ENCODE measurements around the gene SPECC1. TPM values are rescaled to one million over a fixed set of nuclear protein-coding genes. Genes with fewer than 3 reads are reported as not detected.
"Not testable (repeated sequence)": the region's sequence is repeated elsewhere in the genome, so short reads cannot be mapped to it uniquely, and the experiment has no call there.

SPECC1 gene
- total and polyA plus RNA-seq, 2 donors = 7.6 to 9.3 TPM

DNA sequence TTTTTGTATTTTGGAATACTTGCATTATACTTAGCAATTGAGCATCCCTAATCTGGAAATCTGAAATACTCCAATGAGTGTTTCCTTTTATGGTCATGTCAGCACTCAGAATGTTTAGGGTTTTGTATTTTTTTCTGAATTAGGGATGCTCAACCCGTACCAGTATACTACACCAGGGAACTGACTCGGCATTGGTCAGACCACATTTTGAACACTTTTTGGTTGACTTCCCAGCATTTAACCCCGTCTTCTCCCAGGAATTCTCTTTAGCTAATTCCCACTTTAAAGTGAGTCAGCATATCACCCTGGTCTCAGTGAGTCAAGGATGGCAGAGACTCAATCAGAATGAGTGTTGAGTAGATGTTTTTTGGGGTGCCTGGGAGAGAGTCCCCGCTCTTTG lies 177.9 kb downstream of the SPECC1 start:
- WGBS = 93% methylated on average over 4 of the region's 4 CpGs
- no peaks in the 10 kb centered on the region for H3K27me3 ChIP-seq (ENCODE audit: control insufficient read depth in 2 of 2, insufficient read depth in 1 of 2, low read length in 1 of 2)
- DNase-seq (ENCODE audit: low read depth in 6 of 9, low spot score in 9 of 9) = no peak

GRCh38 chr17:20189302-20189701 lies 180.1 kb downstream of the SPECC1 start:
- Histone ChIP-seq H3K36me3 (ENCODE audit: control insufficient read depth in 2 of 2, insufficient read depth in 2 of 2, low read length in 1 of 2) (no peaks in the 10 kb centered on the region), H3K9me3 (ENCODE audit: control insufficient read depth in 2 of 2, insufficient read depth in 1 of 2, low read length in 1 of 2) (no peaks in the 10 kb centered on the region), H3K27me3 (ENCODE audit: control insufficient read depth in 2 of 2, insufficient read depth in 1 of 2, low read length in 1 of 2) (no peaks in the 10 kb centered on the region), H3K4me1 (ENCODE audit: control insufficient read depth in 2 of 2, insufficient read depth in 2 of 2, low read length in 2 of 2) (no peaks in the 10 kb centered on the region), H3K4me3 (ENCODE audit: low read length in 2 of 2) (no peak overlapping the region), H3K27ac (ENCODE audit: low read depth in 1 of 2, low read length in 1 of 2) (no peak overlapping the region)
- no peak for DNase-seq (ENCODE audit: low read depth in 6 of 9, low spot score in 9 of 9)
- 97% methylated on average over 5 of the region's 5 CpGs for WGBS

More for the DNA sequence above, 177.9 kb downstream of the SPECC1 start:
- H3K9me3 ChIP-seq (ENCODE audit: control insufficient read depth in 2 of 2, insufficient read depth in 1 of 2, low read length in 1 of 2) = no peaks in the 10 kb centered on the region
- H3K36me3 ChIP-seq (ENCODE audit: control insufficient read depth in 2 of 2, insufficient read depth in 2 of 2, low read length in 1 of 2) = no peaks in the 10 kb centered on the region
- H3K4me1 ChIP-seq (ENCODE audit: control insufficient read depth in 2 of 2, insufficient read depth in 2 of 2, low read length in 2 of 2) = no peaks in the 10 kb centered on the region
- H3K27ac ChIP-seq (ENCODE audit: low read depth in 1 of 2, low read length in 1 of 2) = no peak overlapping the region
- no peak overlapping the region for H3K4me3 ChIP-seq (ENCODE audit: low read length in 2 of 2)

GRCh38 chr17:20189979-20190378 lies 180.8 kb downstream of the SPECC1 start:
- Histone ChIP-seq H3K4me3 (ENCODE audit: low read length in 2 of 2) (no peak overlapping the region), H3K4me1 (ENCODE audit: control insufficient read depth in 2 of 2, insufficient read depth in 2 of 2, low read length in 2 of 2) (no peaks in the 10 kb centered on the region), H3K9me3 (ENCODE audit: control insufficient read depth in 2 of 2, insufficient read depth in 1 of 2, low read length in 1 of 2) (no peaks in the 10 kb centered on the region), H3K36me3 (ENCODE audit: control insufficient read depth in 2 of 2, insufficient read depth in 2 of 2, low read length in 1 of 2) (no peaks in the 10 kb centered on the region), H3K27ac (ENCODE audit: low read depth in 1 of 2, low read length in 1 of 2) (no peak overlapping the region), H3K27me3 (ENCODE audit: control insufficient read depth in 2 of 2, insufficient read depth in 1 of 2, low read length in 1 of 2) (no peaks in the 10 kb centered on the region)
- 92% methylated on average over 2 of the region's 2 CpGs for WGBS
- no peak for DNase-seq (ENCODE audit: low read depth in 6 of 9, low spot score in 9 of 9)

DNA sequence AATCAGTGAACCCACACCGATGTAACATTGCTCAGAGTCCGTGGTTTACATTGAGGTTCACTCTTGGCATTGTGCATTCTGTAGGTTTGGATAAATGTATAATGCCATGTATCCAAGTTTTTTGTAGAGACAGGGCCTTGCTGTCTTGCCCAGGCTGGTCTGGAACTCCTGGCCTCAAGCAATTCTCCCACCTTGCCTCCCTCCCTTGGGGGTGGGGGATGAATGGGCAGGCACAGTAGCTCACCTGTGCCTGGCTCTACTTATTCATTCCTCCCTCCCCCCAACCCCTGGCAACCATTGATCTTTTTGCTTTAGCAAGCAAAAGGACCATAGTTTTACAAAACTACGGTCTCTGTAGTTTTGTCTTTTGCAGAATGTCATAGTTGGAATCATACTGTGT lies 181.4 kb downstream of the SPECC1 start:
- Histone ChIP-seq H3K27ac (ENCODE audit: low read depth in 1 of 2, low read length in 1 of 2) (no peak overlapping the region), H3K27me3 (ENCODE audit: control insufficient read depth in 2 of 2, insufficient read depth in 1 of 2, low read length in 1 of 2) (no peaks in the 10 kb centered on the region), H3K9me3 (ENCODE audit: control insufficient read depth in 2 of 2, insufficient read depth in 1 of 2, low read length in 1 of 2) (no peaks in the 10 kb centered on the region), H3K4me1 (ENCODE audit: control insufficient read depth in 2 of 2, insufficient read depth in 2 of 2, low read length in 2 of 2) (no peaks in the 10 kb centered on the region), H3K4me3 (ENCODE audit: low read length in 2 of 2) (no peak overlapping the region), H3K36me3 (ENCODE audit: control insufficient read depth in 2 of 2, insufficient read depth in 2 of 2, low read length in 1 of 2) (no peaks in the 10 kb centered on the region)
- WGBS = 100% methylated on average over 3 of the region's 3 CpGs
- no peak for DNase-seq (ENCODE audit: low read depth in 6 of 9, low spot score in 9 of 9)

GRCh38 chr17:20191056-20191455 lies 181.9 kb downstream of the SPECC1 start:
- 95% methylated on average over 3 of the region's 3 CpGs for WGBS
- Histone ChIP-seq H3K27me3 (ENCODE audit: control insufficient read depth in 2 of 2, insufficient read depth in 1 of 2, low read length in 1 of 2) (no peaks in the 10 kb centered on the region), H3K27ac (ENCODE audit: low read depth in 1 of 2, low read length in 1 of 2) (no peak overlapping the region), H3K4me1 (ENCODE audit: control insufficient read depth in 2 of 2, insufficient read depth in 2 of 2, low read length in 2 of 2) (no peaks in the 10 kb centered on the region), H3K9me3 (ENCODE audit: control insufficient read depth in 2 of 2, insufficient read depth in 1 of 2, low read length in 1 of 2) (no peaks in the 10 kb centered on the region), H3K36me3 (ENCODE audit: control insufficient read depth in 2 of 2, insufficient read depth in 2 of 2, low read length in 1 of 2) (no peaks in the 10 kb centered on the region), H3K4me3 (ENCODE audit: low read length in 2 of 2) (no peak overlapping the region)
- no peak for DNase-seq (ENCODE audit: low read depth in 6 of 9, low spot score in 9 of 9)

- not testable (repeated sequence) for H3K4me1 ChIP-seq (ENCODE audit: control insufficient read depth in 2 of 2, insufficient read depth in 2 of 2, low read length in 2 of 2); H3K27me3 ChIP-seq (ENCODE audit: control insufficient read depth in 2 of 2, insufficient read depth in 1 of 2, low read length in 1 of 2); H3K36me3 ChIP-seq (ENCODE audit: control insufficient read depth in 2 of 2, insufficient read depth in 2 of 2, low read length in 1 of 2); H3K27ac ChIP-seq (ENCODE audit: low read depth in 1 of 2, low read length in 1 of 2); H3K4me3 ChIP-seq (ENCODE audit: low read length in 2 of 2); DNase-seq (ENCODE audit: low read depth in 6 of 9, low spot score in 9 of 9); H3K9me3 ChIP-seq (ENCODE audit: control insufficient read depth in 2 of 2, insufficient read depth in 1 of 2, low read length in 1 of 2)
- 100% methylated on average over 3 of the region's 3 CpGs for WGBS
Measured at GRCh38 chr17:20196286-20196685, 187.1 kb downstream of the SPECC1 start.

GRCh38 chr17:20197272-20197926 lies 188.2 kb downstream of the SPECC1 start:
- H3K36me3 ChIP-seq (ENCODE audit: control insufficient read depth in 2 of 2, insufficient read depth in 2 of 2, low read length in 1 of 2) = no peaks in the 10 kb centered on the region
- no peaks in the 10 kb centered on the region for H3K4me1 ChIP-seq (ENCODE audit: control insufficient read depth in 2 of 2, insufficient read depth in 2 of 2, low read length in 2 of 2)
- WGBS = 96% methylated on average over 5 of the region's 5 CpGs
- no peak overlapping the region for H3K27ac ChIP-seq (ENCODE audit: low read depth in 1 of 2, low read length in 1 of 2)
- H3K27me3 ChIP-seq (ENCODE audit: control insufficient read depth in 2 of 2, insufficient read depth in 1 of 2, low read length in 1 of 2) = no peaks in the 10 kb centered on the region
- H3K4me3 ChIP-seq (ENCODE audit: low read length in 2 of 2) = no peak overlapping the region
- no peaks in the 10 kb centered on the region for H3K9me3 ChIP-seq (ENCODE audit: control insufficient read depth in 2 of 2, insufficient read depth in 1 of 2, low read length in 1 of 2)
- DNase-seq (ENCODE audit: low read depth in 6 of 9, low spot score in 9 of 9) = no peak

DNA sequence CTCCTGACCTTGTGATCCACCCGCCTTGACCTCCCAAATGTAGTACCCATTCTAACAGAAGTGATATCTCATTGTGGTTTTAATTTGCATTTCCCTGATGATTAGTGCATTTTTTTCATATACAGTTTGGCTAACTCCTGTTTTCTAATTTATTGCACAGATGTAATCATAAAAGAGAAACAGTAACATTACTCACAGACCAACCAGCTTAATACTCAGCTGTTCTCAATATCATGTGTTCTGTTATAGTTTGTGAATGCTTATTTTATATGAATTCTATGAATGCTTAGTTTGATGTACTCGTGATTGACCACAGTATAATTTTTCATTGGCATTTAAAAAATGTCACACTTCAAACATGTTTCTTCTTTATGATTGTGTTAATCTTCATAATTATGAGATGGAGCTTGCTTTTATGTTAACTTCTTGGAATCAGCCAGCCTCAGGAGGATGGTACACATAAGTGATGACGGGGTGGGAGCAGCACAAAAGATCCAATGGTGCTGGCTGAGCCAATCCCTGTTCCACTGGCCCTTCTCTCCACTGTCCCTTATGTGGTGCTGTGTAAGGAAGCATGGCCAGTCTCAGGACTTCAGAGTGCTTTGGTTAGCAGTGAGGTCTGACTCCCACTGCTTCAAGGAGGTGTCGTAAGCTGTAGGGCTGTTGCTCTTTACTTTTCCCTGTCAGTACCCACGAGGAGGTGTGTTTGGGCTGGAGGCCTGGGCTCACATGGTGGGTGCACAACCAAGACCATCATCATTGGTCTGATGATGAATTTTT lies 191.0 kb downstream of the SPECC1 start:
- Histone ChIP-seq H3K4me1 (ENCODE audit: control insufficient read depth in 2 of 2, insufficient read depth in 2 of 2, low read length in 2 of 2) (no peaks in the 10 kb centered on the region), H3K36me3 (ENCODE audit: control insufficient read depth in 2 of 2, insufficient read depth in 2 of 2, low read length in 1 of 2) (no peaks in the 10 kb centered on the region), H3K4me3 (ENCODE audit: low read length in 2 of 2) (no peak overlapping the region), H3K9me3 (ENCODE audit: control insufficient read depth in 2 of 2, insufficient read depth in 1 of 2, low read length in 1 of 2) (no peaks in the 10 kb centered on the region), H3K27me3 (ENCODE audit: control insufficient read depth in 2 of 2, insufficient read depth in 1 of 2, low read length in 1 of 2) (no peaks in the 10 kb centered on the region), H3K27ac (ENCODE audit: low read depth in 1 of 2, low read length in 1 of 2) (no peak overlapping the region)
- 93% methylated on average over 5 of the region's 5 CpGs for WGBS
- DNase-seq (ENCODE audit: low read depth in 6 of 9, low spot score in 9 of 9) = no peak

DNA sequence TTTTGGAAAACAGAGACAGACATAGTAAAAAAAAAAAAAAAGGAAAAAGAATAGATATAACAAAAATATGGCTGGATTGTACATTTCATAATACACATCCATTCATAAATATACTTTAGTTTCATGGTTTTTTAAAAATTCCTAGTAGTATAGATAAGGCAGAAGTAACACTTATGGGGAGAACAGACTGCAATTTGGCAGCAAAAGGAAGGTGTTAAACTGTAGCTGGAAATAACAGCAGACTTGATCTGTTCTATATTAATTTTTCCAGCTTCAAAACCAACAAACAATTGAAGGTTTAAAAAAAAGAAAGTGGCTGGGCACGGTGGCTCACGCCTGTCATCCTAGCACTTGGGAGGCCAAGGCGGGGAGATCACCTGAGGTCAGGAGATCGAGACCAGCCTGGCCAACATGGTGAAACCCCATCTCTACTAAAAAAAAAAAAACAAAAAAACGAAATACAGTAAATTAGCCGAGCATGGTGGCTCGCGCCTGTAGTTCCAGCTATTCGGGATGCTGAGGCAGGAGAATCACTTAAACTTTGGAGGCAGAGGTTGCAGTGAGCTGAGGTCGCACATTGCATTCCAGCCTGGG lies 191.8 kb downstream of the SPECC1 start:
- no peaks in the 10 kb centered on the region for H3K9me3 ChIP-seq (ENCODE audit: control insufficient read depth in 2 of 2, insufficient read depth in 1 of 2, low read length in 1 of 2)
- no peak overlapping the region for H3K4me3 ChIP-seq (ENCODE audit: low read length in 2 of 2)
- WGBS = 99% methylated on average over 10 of the region's 10 CpGs
- H3K36me3 ChIP-seq (ENCODE audit: control insufficient read depth in 2 of 2, insufficient read depth in 2 of 2, low read length in 1 of 2) = no peaks in the 10 kb centered on the region
- peaks cover 0 to 4% of the 10 kb centered on the region in 2 donors for H3K4me1 ChIP-seq (ENCODE audit: control insufficient read depth in 2 of 2, insufficient read depth in 2 of 2, low read length in 2 of 2)
- no peaks in the 10 kb centered on the region for H3K27me3 ChIP-seq (ENCODE audit: control insufficient read depth in 2 of 2, insufficient read depth in 1 of 2, low read length in 1 of 2)
- DNase-seq (ENCODE audit: low read depth in 6 of 9, low spot score in 9 of 9) = no peak
- no peak overlapping the region for H3K27ac ChIP-seq (ENCODE audit: low read depth in 1 of 2, low read length in 1 of 2)
